Activated CD4-positive, alpha-beta T cell treated with anti-CD3 and anti-CD28 coated beads, Interleukin-10, Interleukin-2, amounts not matched to agents 100 ng/mL and 50 ng/mL, durations not matched to agents 16 hours and 8 hours (primary cell): ENCODE measurements around the gene GUCY1A1.

Experiments used
- DNase-seq: peaks from one replicate; pipeline ENCODE4 v3.0.0-alpha.2; 2020

Gene GUCY1A1

GRCh38 chr4:155781249-155781831, 114.7 kb downstream of the GUCY1A1 start:
- no peak for DNase-seq
